Measurements from ENCODE around the gene GMEB2. TPM values are rescaled to one million over a fixed set of nuclear protein-coding genes. Genes with fewer than 3 reads are reported as not detected.
A peak's percentile ranks its signal among the peaks of the same experiment; 100 is the strongest.

The GMEB2 gene
- total RNA-seq, 2 donors from 2014 or later = 11.5 to 12.3 TPM

DNA sequence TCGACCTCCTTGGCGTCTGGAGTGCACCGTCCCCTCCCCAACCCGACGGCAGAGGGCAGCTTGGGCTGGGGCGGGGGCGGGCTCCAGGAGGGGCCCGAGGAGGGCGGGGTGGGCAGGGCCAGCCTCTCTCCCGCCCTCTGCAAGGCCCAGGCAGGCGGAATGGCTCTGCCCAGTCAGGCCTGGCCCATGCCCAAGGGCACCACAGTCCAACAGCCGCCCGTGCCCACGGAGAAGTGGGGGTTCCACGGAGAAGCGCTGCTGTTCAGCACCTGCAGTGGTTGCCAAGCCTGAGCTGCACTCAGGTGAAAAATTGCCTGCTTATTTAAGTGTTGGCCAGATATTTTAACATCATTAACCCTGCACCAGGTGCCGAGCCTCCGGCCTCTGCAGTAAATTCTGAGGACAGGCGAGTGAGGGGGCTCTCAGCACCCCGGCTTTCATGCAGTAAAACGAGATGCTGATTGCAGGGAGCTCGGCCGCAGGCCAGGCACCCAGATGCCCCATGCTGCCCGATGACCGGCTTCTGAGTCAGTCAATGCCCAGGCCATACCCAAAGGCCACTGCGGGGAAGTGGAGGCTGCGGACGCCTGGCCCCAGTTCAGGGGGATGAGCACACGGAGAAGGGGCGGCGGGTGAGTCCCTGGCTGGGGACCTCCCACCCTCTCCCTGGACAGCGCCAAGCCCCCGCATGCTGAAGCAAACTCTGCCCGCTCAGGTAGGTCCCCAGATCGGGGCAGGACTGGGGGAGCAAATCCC is 79.0 kb downstream of the GMEB2 start, which contains the start of gene SRMS:
SRMS (minus strand) TSS at position 25 of the 756 bp plus-strand sequence. CDS start 286 bp downstream, outside the sequence.
- Histone ChIP-seq H3K27ac (ENCODE audit: low read depth, low read length) (no peak within 1 kb of the TSS), H3K4me1 (ENCODE audit: control insufficient read depth, insufficient read depth, low read length) (no peaks in the 10 kb centered on the region), H3K4me3 (ENCODE audit: low read length) (no peak within 1 kb of the TSS), H3K27me3 (ENCODE audit: control insufficient read depth, insufficient read depth, low read length, poor library complexity, severe bottlenecking) (no peaks in the 10 kb centered on the region), H3K36me3 (ENCODE audit: control insufficient read depth, insufficient read depth, low read length) (no peaks in the 10 kb centered on the region), H3K9ac (ENCODE audit: extremely low read depth, low read length, poor library complexity, severe bottlenecking) (no peak within 1 kb of the TSS), H3K9me3 (ENCODE audit: control insufficient read depth, low read length) (no peaks in the 10 kb centered on the region)
- no peak within 1 kb of the TSS for H3K27ac Mint-ChIP-seq
- 76 to 86% methylated on average over 21 to 35 of the region's 35 CpGs for WGBS, 2 experiments (ENCODE audit: insufficient coverage in 1 of 2, insufficient read length in 1 of 2)
- DNase-seq = peak; percentile 78
- TF ChIP-seq, protein P1, sequence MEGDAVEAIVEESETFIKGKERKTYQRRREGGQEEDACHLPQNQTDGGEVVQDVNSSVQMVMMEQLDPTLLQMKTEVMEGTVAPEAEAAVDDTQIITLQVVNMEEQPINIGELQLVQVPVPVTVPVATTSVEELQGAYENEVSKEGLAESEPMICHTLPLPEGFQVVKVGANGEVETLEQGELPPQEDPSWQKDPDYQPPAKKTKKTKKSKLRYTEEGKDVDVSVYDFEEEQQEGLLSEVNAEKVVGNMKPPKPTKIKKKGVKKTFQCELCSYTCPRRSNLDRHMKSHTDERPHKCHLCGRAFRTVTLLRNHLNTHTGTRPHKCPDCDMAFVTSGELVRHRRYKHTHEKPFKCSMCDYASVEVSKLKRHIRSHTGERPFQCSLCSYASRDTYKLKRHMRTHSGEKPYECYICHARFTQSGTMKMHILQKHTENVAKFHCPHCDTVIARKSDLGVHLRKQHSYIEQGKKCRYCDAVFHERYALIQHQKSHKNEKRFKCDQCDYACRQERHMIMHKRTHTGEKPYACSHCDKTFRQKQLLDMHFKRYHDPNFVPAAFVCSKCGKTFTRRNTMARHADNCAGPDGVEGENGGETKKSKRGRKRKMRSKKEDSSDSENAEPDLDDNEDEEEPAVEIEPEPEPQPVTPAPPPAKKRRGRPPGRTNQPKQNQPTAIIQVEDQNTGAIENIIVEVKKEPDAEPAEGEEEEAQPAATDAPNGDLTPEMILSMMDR (conservative IDR thresholded peaks at IDR 0.05) = no peak
- peaks cover 7% of the 10 kb centered on the region for H3K4me1 Mint-ChIP-seq
- H3K9me3 Mint-ChIP-seq = no peaks in the 10 kb centered on the region
- H3K27me3 Mint-ChIP-seq (ENCODE audit: insufficient read depth) = no peaks in the 10 kb centered on the region
- H3K36me3 Mint-ChIP-seq (ENCODE audit: low read depth) = no peaks in the 10 kb centered on the region
- no peak within 1 kb of the TSS for H3K4me3 Mint-ChIP-seq

DNA sequence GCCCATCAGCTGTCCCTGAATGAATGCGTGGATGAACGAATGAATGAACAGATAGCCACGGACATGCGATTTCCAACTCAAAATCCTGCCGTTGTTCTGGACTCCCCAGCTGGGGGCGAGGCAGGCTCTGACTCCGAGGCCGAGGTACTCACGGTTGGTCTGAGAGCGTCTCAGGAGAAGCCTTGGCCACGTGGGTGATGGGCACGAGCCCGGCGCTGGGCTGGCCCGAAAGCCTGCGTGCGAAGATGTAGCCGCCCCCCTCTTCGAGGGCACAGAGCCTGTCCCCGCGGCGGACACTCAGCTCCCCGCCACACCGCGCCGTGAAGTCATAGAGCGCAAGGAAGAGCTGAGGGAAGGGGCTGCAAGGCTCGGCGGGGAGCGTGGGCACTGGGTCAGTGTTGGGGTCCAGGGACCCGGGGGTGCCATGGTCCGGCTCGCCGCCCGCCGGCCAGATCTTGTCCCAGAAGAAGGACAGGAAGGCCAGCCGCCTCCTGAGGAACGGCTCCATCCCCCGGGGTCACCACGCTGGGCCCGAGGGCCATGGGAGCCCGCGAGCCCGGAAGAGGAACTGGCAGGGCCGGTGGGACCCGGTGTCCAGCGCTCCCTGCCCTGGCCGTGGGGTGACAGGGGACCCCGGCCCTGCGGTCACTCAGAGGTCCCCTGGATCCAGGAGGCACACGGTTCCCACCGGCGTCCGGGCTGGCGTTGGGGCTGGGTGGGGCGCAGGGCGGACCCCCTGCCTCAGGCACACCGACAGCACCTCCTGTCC is 79.8 kb downstream of the GMEB2 start:
- no peak overlapping the region for H3K27ac Mint-ChIP-seq
- TF ChIP-seq, protein P1 (conservative IDR thresholded peaks at IDR 0.05) = no peak
- Histone ChIP-seq H3K27ac (ENCODE audit: low read depth, low read length) (no peak overlapping the region), H3K9ac (ENCODE audit: extremely low read depth, low read length, poor library complexity, severe bottlenecking) (no peak overlapping the region), H3K36me3 (ENCODE audit: control insufficient read depth, insufficient read depth, low read length) (no peaks in the 10 kb centered on the region), H3K9me3 (ENCODE audit: control insufficient read depth, low read length) (no peaks in the 10 kb centered on the region), H3K4me1 (ENCODE audit: control insufficient read depth, insufficient read depth, low read length) (no peaks in the 10 kb centered on the region), H3K4me3 (ENCODE audit: low read length) (no peak overlapping the region), H3K27me3 (ENCODE audit: control insufficient read depth, insufficient read depth, low read length, poor library complexity, severe bottlenecking) (no peaks in the 10 kb centered on the region)
- H3K4me1 Mint-ChIP-seq = peaks cover 7% of the 10 kb centered on the region
- 87 to 90% methylated on average over 32 to 58 of the region's 58 CpGs for WGBS, 2 experiments (ENCODE audit: insufficient coverage in 1 of 2, insufficient read length in 1 of 2)
- no peaks in the 10 kb centered on the region for H3K9me3 Mint-ChIP-seq
- no peak for DNase-seq
- H3K27me3 Mint-ChIP-seq (ENCODE audit: insufficient read depth) = no peaks in the 10 kb centered on the region
- H3K4me3 Mint-ChIP-seq = no peak overlapping the region
- H3K36me3 Mint-ChIP-seq (ENCODE audit: low read depth) = no peaks in the 10 kb centered on the region

DNA sequence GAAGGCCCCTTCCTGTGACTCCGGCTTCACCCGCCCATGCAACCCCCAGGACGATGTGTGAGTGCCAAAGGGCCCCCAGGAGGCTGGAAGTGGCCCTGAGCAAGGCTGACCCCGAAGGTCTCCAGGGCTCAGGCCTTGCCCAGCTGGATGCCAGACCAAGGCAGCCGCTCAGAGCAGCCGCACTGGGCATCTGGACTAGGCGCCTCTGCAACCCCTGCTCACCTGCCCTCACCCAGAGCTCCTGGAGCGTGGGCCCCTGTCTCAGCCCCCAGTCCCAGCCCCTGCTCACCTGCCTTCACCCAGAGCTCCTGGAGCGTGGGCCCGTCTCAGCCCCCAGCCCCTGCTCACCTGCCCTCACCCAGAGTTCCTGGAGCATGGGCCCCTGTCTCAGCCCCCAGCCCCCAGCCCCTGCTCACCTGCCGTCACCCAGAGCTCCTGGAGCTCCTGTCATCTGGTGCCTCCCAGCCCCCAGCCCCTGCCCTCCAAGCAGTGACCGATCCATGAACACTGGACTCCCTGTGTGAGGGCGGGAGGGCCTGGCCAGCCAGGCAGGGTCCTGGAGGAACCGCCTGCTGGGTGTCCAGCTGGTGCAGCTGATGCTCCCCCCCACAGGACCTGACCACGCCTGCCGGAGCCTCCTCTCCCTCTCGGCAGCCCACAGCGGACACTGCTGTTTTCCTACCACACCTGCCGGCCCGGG is 80.5 kb downstream of the GMEB2 start:
- H3K27me3 ChIP-seq (ENCODE audit: control insufficient read depth, insufficient read depth, low read length, poor library complexity, severe bottlenecking) = no peaks in the 10 kb centered on the region
- no peak overlapping the region for H3K27ac ChIP-seq (ENCODE audit: low read depth, low read length)
- H3K27me3 Mint-ChIP-seq (ENCODE audit: insufficient read depth) = no peaks in the 10 kb centered on the region
- no peak overlapping the region for H3K4me3 Mint-ChIP-seq
- H3K36me3 ChIP-seq (ENCODE audit: control insufficient read depth, insufficient read depth, low read length) = no peaks in the 10 kb centered on the region
- peaks cover 7% of the 10 kb centered on the region for H3K4me1 Mint-ChIP-seq
- 89 to 94% methylated on average over 10 to 20 of the region's 20 CpGs for WGBS, 2 experiments (ENCODE audit: insufficient coverage in 1 of 2, insufficient read length in 1 of 2)
- TF ChIP-seq, protein P1 (conservative IDR thresholded peaks at IDR 0.05) = no peak
- H3K36me3 Mint-ChIP-seq (ENCODE audit: low read depth) = no peaks in the 10 kb centered on the region
- H3K27ac Mint-ChIP-seq = no peak overlapping the region
- H3K4me1 ChIP-seq (ENCODE audit: control insufficient read depth, insufficient read depth, low read length) = no peaks in the 10 kb centered on the region
- H3K4me3 ChIP-seq (ENCODE audit: low read length) = no peak overlapping the region
- no peaks in the 10 kb centered on the region for H3K9me3 ChIP-seq (ENCODE audit: control insufficient read depth, low read length)
- no peak for DNase-seq
- no peaks in the 10 kb centered on the region for H3K9me3 Mint-ChIP-seq
- H3K9ac ChIP-seq (ENCODE audit: extremely low read depth, low read length, poor library complexity, severe bottlenecking) = no peak overlapping the region
